ENCODE data around the gene GPR65. TPM values are rescaled to one million over a fixed set of nuclear protein-coding genes. Genes with fewer than 3 reads are reported as not detected.

GPR65 gene
- total and polyA plus RNA-seq, 2 experiments from 2014 or later: not detected

DNA sequence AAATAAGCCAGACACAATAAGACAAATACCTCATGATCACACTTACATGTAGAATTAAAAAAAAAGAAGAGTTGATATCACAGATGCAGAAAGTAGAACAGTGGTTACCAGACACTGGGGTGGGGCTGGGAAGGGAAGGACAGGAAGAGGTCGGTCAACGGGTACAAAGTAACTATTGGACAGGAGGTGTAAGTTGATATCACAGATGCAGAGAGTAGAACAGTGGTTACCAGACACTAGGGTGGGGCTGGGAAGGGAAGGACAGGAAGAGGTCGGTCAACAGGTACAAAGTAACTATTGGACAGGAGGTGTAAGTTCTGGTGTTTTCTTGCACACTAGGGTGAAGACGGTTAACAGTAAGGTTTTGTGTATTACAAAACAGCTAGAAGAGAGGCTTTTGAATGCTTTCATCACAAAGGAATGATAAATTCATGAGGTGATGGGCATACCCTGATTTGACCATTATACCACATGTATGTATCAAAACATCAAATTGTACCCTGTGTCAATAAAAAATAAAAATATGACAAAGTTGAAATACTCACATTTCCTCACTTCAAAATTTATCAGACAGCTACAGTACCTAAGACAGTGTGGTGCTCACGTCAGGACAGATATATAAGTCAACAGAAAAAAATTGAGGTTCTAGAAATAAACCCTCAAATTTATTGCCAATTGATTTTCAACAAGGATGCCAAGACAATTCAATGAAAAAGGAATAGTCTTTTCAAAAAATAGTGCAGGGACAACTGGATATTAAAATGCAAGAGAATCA, 44.7 kb upstream of the GPR65 start (continued):
- TF ChIP-seq, protein P1, sequence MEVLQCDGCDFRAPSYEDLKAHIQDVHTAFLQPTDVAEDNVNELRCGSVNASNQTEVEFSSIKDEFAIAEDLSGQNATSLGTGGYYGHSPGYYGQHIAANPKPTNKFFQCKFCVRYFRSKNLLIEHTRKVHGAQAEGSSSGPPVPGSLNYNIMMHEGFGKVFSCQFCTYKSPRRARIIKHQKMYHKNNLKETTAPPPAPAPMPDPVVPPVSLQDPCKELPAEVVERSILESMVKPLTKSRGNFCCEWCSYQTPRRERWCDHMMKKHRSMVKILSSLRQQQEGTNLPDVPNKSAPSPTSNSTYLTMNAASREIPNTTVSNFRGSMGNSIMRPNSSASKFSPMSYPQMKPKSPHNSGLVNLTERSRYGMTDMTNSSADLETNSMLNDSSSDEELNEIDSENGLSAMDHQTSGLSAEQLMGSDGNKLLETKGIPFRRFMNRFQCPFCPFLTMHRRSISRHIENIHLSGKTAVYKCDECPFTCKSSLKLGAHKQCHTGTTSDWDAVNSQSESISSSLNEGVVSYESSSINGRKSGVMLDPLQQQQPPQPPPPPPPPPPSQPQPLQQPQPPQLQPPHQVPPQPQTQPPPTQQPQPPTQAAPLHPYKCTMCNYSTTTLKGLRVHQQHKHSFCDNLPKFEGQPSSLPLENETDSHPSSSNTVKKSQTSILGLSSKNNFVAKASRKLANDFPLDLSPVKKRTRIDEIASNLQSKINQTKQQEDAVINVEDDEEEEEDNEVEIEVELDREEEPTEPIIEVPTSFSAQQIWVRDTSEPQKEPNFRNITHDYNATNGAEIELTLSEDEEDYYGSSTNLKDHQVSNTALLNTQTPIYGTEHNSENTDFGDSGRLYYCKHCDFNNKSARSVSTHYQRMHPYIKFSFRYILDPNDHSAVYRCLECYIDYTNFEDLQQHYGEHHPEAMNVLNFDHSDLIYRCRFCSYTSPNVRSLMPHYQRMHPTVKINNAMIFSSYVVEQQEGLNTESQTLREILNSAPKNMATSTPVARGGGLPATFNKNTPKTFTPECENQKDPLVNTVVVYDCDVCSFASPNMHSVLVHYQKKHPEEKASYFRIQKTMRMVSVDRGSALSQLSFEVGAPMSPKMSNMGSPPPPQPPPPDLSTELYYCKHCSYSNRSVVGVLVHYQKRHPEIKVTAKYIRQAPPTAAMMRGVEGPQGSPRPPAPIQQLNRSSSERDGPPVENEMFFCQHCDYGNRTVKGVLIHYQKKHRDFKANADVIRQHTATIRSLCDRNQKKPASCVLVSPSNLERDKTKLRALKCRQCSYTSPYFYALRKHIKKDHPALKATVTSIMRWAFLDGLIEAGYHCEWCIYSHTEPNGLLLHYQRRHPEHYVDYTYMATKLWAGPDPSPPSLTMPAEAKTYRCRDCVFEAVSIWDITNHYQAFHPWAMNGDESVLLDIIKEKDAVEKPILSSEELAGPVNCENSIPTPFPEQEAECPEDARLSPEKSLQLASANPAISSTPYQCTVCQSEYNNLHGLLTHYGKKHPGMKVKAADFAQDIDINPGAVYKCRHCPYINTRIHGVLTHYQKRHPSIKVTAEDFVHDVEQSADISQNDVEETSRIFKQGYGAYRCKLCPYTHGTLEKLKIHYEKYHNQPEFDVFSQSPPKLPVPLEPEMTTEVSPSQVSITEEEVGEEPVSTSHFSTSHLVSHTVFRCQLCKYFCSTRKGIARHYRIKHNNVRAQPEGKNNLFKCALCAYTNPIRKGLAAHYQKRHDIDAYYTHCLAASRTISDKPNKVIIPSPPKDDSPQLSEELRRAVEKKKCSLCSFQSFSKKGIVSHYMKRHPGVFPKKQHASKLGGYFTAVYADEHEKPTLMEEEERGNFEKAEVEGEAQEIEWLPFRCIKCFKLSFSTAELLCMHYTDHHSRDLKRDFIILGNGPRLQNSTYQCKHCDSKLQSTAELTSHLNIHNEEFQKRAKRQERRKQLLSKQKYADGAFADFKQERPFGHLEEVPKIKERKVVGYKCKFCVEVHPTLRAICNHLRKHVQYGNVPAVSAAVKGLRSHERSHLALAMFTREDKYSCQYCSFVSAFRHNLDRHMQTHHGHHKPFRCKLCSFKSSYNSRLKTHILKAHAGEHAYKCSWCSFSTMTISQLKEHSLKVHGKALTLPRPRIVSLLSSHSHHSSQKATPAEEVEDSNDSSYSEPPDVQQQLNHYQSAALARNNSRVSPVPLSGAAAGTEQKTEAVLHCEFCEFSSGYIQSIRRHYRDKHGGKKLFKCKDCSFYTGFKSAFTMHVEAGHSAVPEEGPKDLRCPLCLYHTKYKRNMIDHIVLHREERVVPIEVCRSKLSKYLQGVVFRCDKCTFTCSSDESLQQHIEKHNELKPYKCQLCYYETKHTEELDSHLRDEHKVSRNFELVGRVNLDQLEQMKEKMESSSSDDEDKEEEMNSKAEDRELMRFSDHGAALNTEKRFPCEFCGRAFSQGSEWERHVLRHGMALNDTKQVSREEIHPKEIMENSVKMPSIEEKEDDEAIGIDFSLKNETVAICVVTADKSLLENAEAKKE (CRISPR knock-in tag; IDR thresholded peaks at IDR 0.05): no peak
- no peak for TF ChIP-seq EZH2 (IDR thresholded peaks at IDR 0.05; ENCODE audit: low read depth, unreplicated experiment)
- no peak for TF ChIP-seq POLR2AphosphoS5 (IDR thresholded peaks at IDR 0.05; ENCODE audit: low read depth)
- no peak for TF ChIP-seq ZNF331 (CRISPR knock-in tag; IDR thresholded peaks at IDR 0.05; ENCODE audit: low read depth)
- no peak for TF ChIP-seq JUNB (IDR thresholded peaks at IDR 0.05; ENCODE audit: unreplicated experiment)
- TF ChIP-seq CREB1 (CRISPR knock-in tag; IDR thresholded peaks at IDR 0.05; ENCODE audit: low read depth): no peak
- TF ChIP-seq, protein P2, sequence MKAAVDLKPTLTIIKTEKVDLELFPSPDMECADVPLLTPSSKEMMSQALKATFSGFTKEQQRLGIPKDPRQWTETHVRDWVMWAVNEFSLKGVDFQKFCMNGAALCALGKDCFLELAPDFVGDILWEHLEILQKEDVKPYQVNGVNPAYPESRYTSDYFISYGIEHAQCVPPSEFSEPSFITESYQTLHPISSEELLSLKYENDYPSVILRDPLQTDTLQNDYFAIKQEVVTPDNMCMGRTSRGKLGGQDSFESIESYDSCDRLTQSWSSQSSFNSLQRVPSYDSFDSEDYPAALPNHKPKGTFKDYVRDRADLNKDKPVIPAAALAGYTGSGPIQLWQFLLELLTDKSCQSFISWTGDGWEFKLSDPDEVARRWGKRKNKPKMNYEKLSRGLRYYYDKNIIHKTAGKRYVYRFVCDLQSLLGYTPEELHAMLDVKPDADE (IDR thresholded peaks at IDR 0.05): no peak
- no peak for TF ChIP-seq NANOG (IDR thresholded peaks at IDR 0.05; ENCODE audit: borderline replicate concordance)
- TF ChIP-seq, protein P3, sequence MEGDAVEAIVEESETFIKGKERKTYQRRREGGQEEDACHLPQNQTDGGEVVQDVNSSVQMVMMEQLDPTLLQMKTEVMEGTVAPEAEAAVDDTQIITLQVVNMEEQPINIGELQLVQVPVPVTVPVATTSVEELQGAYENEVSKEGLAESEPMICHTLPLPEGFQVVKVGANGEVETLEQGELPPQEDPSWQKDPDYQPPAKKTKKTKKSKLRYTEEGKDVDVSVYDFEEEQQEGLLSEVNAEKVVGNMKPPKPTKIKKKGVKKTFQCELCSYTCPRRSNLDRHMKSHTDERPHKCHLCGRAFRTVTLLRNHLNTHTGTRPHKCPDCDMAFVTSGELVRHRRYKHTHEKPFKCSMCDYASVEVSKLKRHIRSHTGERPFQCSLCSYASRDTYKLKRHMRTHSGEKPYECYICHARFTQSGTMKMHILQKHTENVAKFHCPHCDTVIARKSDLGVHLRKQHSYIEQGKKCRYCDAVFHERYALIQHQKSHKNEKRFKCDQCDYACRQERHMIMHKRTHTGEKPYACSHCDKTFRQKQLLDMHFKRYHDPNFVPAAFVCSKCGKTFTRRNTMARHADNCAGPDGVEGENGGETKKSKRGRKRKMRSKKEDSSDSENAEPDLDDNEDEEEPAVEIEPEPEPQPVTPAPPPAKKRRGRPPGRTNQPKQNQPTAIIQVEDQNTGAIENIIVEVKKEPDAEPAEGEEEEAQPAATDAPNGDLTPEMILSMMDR (conservative IDR thresholded peaks at IDR 0.05; ENCODE audit: low read depth in 2 of 2): no peak
- TF ChIP-seq EZH2phosphoT487 (IDR thresholded peaks at IDR 0.05; ENCODE audit: unreplicated experiment): no peak
- no peak for TF ChIP-seq ZNF114 (CRISPR knock-in tag; IDR thresholded peaks at IDR 0.05)
- no peak for TF ChIP-seq STAT1 (IDR thresholded peaks at IDR 0.05; ENCODE audit: unreplicated experiment)

Measured in GM23338 (cell line).